PC-3 (cell line): Measurements from ENCODE around the gene SLC15A1.

ENCODE experiments used
- CTCF ChIP-seq: fragments of 300-600 bp; sonication (generic); conservative IDR thresholded peaks from 2 replicates; pipeline ENCODE4 v1.5.1; 2017; ENCODE audit warnings: antibody characterized with exemption, low read depth, mild to moderate bottlenecking, low read length
- EZH2 ChIP-seq: fragments of 300-600 bp; sonication (generic); IDR thresholded peaks from one replicate; pipeline ENCODE4 v1.6.1; 2017; ENCODE audit warnings: antibody characterized with exemption, mild to moderate bottlenecking, low read length; ENCODE audit not compliant: unreplicated experiment

DNA sequence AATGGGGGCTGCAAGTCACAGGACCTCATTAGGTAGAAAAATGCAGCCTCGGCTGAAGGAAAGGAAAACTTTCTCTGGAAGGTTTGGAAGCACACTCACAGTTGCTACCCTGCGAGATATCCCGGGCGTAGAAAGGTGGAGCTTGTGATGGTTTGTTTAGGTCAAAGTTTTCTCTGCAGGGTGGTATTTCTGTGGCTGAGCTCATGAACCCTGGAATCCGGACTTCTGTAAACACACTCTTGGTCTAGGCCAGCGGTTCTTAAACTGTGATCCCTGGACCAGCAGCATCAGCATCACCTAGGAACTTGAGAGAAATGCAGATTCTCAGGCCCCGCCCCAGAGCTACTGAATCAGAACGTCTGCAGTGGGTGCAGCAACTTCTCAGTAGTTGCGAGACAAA lies 3.3 kb upstream of the SLC15A1 start:
- TF ChIP-seq EZH2 (no peak), CTCF (no peak)
